CD14-positive monocyte (primary cell): ENCODE results near the gene PLBD2. TPM values are rescaled to one million over a fixed set of nuclear protein-coding genes. Genes with fewer than 3 reads are reported as not detected.

ENCODE experiments used
- DNase-seq, 3 donors: peaks; one replicate each; pipeline ENCODE4 v3.0.0-alpha.2; 2011 to 2022
- H2AFZ ChIP-seq: 2 replicates; pipeline ENCODE4 v1.6.0; 2012; ENCODE audit warnings: mild to moderate bottlenecking, low read depth, low read length, inconsistent platforms; ENCODE audit not compliant: insufficient read depth, poor library complexity, severe bottlenecking
- H3K27ac ChIP-seq, 2 donors: 1 replicate in 1 of 2; 2 replicates in 1 of 2; pipeline ENCODE4 v1.5.1; 2012 to 2013; ENCODE audit warnings: low read length in 2 of 2, control low read depth in 1 of 2, inconsistent platforms in 1 of 2, low read depth in 1 of 2, mild to moderate bottlenecking in 1 of 2
- H3K27me3 ChIP-seq, 2 donors: one replicate each; pipeline versions ENCODE4 v1.6.0 to v1.6.1; 2011 to 2013; ENCODE audit warnings: low read length in 2 of 2; ENCODE audit not compliant: control insufficient read depth in 2 of 2, insufficient read depth in 2 of 2
- H3K36me3 ChIP-seq, 2 donors: replicated peaks in 1 of 2; 1 replicate in 1 of 2; 2 replicates in 1 of 2; pipeline versions ENCODE4 v1.5.1 to v1.6.1; 2012 to 2013; ENCODE audit warnings: low read length in 2 of 2, control low read depth in 1 of 2, inconsistent platforms in 1 of 2, mild to moderate bottlenecking in 1 of 2; ENCODE audit not compliant: insufficient read depth in 2 of 2, control insufficient read depth in 1 of 2
- H3K4me1 ChIP-seq, 2 donors: 1 replicate in 1 of 2; 2 replicates in 1 of 2; pipeline versions ENCODE4 v1.5.1 to v1.6.1; 2012 to 2013; ENCODE audit warnings: low read length in 2 of 2, control low read depth in 1 of 2, inconsistent platforms in 1 of 2, mild to moderate bottlenecking in 1 of 2, moderate library complexity in 1 of 2; ENCODE audit not compliant: insufficient read depth in 2 of 2, control insufficient read depth in 1 of 2
- H3K4me2 ChIP-seq: replicated peaks from 2 replicates; pipeline ENCODE3; 2012; ENCODE audit warnings: low read length, moderate library complexity, mild to moderate bottlenecking; ENCODE audit not compliant: poor library complexity, severe bottlenecking; ENCODE audit errors: extremely low read depth
- H3K4me3 ChIP-seq, 3 experiments: fragments of 200-600 bp in 1 of 3; sonication (generic) in 1 of 3; replicated peaks in 1 of 3; 1 replicate in 2 of 3; 2 replicates in 1 of 3; pipeline ENCODE4 v1.5.1; 2011 to 2013; ENCODE audit warnings: low read length in 3 of 3, mild to moderate bottlenecking in 3 of 3, control low read depth in 2 of 3, low read depth in 2 of 3, inconsistent platforms in 1 of 3, moderate library complexity in 1 of 3
- H3K79me2 ChIP-seq: 2 replicates; pipeline ENCODE4 v1.6.0; 2012; ENCODE audit warnings: mild to moderate bottlenecking, control low read depth, inconsistent platforms, low read length, moderate library complexity; ENCODE audit not compliant: insufficient read depth
- H3K9ac ChIP-seq: 2 replicates; pipeline ENCODE4 v1.6.0; 2017; ENCODE audit warnings: low read length, mild to moderate bottlenecking; ENCODE audit not compliant: insufficient read depth, poor library complexity, severe bottlenecking
- H3K9me3 ChIP-seq, 2 donors: replicated peaks in 1 of 2; 1 replicate in 1 of 2; 2 replicates in 1 of 2; pipeline versions ENCODE4 v1.5.1 to v1.6.1; 2012 to 2013; ENCODE audit warnings: low read length in 2 of 2, control low read depth in 1 of 2; ENCODE audit not compliant: control insufficient read depth in 1 of 2, insufficient read depth in 1 of 2
- H4K20me1 ChIP-seq: 2 replicates; pipeline ENCODE4 v1.6.0; 2012; ENCODE audit warnings: mild to moderate bottlenecking, low read length, control low read depth, moderate library complexity; ENCODE audit not compliant: insufficient read depth
- H3K27ac Mint-ChIP-seq, 7 donors: one replicate each; pipeline ENCODE4 v1.8.0; 2020; ENCODE audit warnings: mild to moderate bottlenecking in 7 of 7, mixed read lengths in 7 of 7, moderate library complexity in 6 of 7, inconsistent platforms in 2 of 7
- H3K27me3 Mint-ChIP-seq, 3 donors: one replicate each; pipeline ENCODE4 v1.8.0; 2021 to 2022; ENCODE audit warnings: low read depth in 3 of 3, mild to moderate bottlenecking in 3 of 3, mixed read lengths in 3 of 3, moderate library complexity in 3 of 3, inconsistent platforms in 1 of 3
- H3K36me3 Mint-ChIP-seq, 2 donors: one replicate each; pipeline ENCODE4 v1.8.0; 2020; ENCODE audit warnings: mixed read lengths in 2 of 2, inconsistent platforms in 1 of 2, mild to moderate bottlenecking in 1 of 2
- H3K4me1 Mint-ChIP-seq: one replicate; pipeline ENCODE4 v1.8.0; 2020; ENCODE audit warnings: mild to moderate bottlenecking, mixed read lengths
- H3K4me3 Mint-ChIP-seq, 2 donors: one replicate each; pipeline ENCODE4 v1.8.0; 2020; ENCODE audit warnings: mild to moderate bottlenecking in 2 of 2, mixed read lengths in 2 of 2, moderate library complexity in 1 of 2
- H3K9me3 Mint-ChIP-seq, 7 donors: one replicate each; pipeline ENCODE4 v1.8.0; 2020 to 2022; ENCODE audit warnings: mixed read lengths in 7 of 7, mild to moderate bottlenecking in 6 of 7, moderate library complexity in 6 of 7, inconsistent platforms in 2 of 7
- WGBS: methylation state at CpG from one replicate; pipeline ENCODE4 v1.1.5; 2013; ENCODE audit warnings: missing lambda C conversion rate; ENCODE audit not compliant: insufficient coverage; 5-methylcytosine and 5-hydroxymethylcytosine counted together
- intact Hi-C, 2 donors: fragments of 100-400 bp; cut with micrococcal nuclease; formaldehyde crosslinking; loops; one replicate each; pipeline versions ENCODE4 v1.15.0 to v1.15.1; 2023
- polyA plus RNA-seq, 3 donors: library from polyadenylated mRNA; depleted of rRNA in 1 of 3; unstranded in 2 of 3; stranded (reverse) in 1 of 3; fragments of 300-500 nt in 2 of 3; fragments of >200 nt in 1 of 3; fragmentation: Illumina TruSeq in 2 of 3; gene quantifications; 1 replicate in 2 of 3; 2 replicates in 1 of 3; pipeline ENCODE4 v1.2.3, GENCODE V29; 2012 to 2021
- TF ChIP-seq, protein P1 (sequence below): fragments of 200-600 bp; IDR thresholded peaks from one replicate; pipeline ENCODE4 v1.8.0; 2022; ENCODE audit warnings: antibody characterized with exemption, mild to moderate bottlenecking

The PLBD2 gene
- polyA plus RNA-seq, 3 donors, result 8.5 to 12.4 (median 8.8) TPM

GRCh38 chr12:113329791-113330417 lies 28.5 kb upstream of the PLBD2 start:
- peaks cover 31 to 72% of the 10 kb centered on the region in 2 donors for H3K36me3 ChIP-seq
- no peaks in the 10 kb centered on the region for H3K27me3 Mint-ChIP-seq

GRCh38 chr12:113330505-113330904 lies 27.9 kb upstream of the PLBD2 start:
- H3K9me3 Mint-ChIP-seq, result peaks cover 0 to 2% (median 0%) of the 10 kb centered on the region in 7 donors
- Histone ChIP-seq H3K27me3 (no peaks in the 10 kb centered on the region), H3K9ac (no peak overlapping the region), H3K4me1 (peaks cover 23 to 46% of the 10 kb centered on the region in 2 donors), H4K20me1 (peaks cover 66% of the 10 kb centered on the region), H3K36me3 (peaks cover 31 to 69% of the 10 kb centered on the region in 2 donors), H3K27ac (peak overlapping the region in 1 of 2 donors; percentile 48), H3K4me2 (no peak overlapping the region), H3K79me2 (peaks cover 65% of the 10 kb centered on the region), H2AFZ (no peak overlapping the region), H3K9me3 (no peaks in the 10 kb centered on the region), H3K4me3 (no peak overlapping the region)
- intact Hi-C loops, result loop anchor here in 1 of 2 donors (10.0 kb wide), 1 partner anchor 116 kb away; no protein-coding TSS in a partner anchor
- H3K4me3 Mint-ChIP-seq, result no peak overlapping the region
- H3K27ac Mint-ChIP-seq, result peak overlapping the region in 3 of 7 donors; percentile 27 to 70 (median 27)
- no CpG with 5 or more reads among the region's 2 CpGs for WGBS
- peaks cover 43% of the 10 kb centered on the region for H3K4me1 Mint-ChIP-seq
- DNase-seq, result no peak
- TF ChIP-seq, protein P1, sequence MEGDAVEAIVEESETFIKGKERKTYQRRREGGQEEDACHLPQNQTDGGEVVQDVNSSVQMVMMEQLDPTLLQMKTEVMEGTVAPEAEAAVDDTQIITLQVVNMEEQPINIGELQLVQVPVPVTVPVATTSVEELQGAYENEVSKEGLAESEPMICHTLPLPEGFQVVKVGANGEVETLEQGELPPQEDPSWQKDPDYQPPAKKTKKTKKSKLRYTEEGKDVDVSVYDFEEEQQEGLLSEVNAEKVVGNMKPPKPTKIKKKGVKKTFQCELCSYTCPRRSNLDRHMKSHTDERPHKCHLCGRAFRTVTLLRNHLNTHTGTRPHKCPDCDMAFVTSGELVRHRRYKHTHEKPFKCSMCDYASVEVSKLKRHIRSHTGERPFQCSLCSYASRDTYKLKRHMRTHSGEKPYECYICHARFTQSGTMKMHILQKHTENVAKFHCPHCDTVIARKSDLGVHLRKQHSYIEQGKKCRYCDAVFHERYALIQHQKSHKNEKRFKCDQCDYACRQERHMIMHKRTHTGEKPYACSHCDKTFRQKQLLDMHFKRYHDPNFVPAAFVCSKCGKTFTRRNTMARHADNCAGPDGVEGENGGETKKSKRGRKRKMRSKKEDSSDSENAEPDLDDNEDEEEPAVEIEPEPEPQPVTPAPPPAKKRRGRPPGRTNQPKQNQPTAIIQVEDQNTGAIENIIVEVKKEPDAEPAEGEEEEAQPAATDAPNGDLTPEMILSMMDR, result no peak
- H3K36me3 Mint-ChIP-seq, result peaks cover 60 to 67% of the 10 kb centered on the region in 2 donors
- H3K27me3 Mint-ChIP-seq, result no peaks in the 10 kb centered on the region

More at GRCh38 chr12:113329791-113330417, 28.5 kb upstream of the PLBD2 start:
- no peak overlapping the region for H3K9ac ChIP-seq
- peak overlapping the region in 1 of 2 donors; percentile 48 for H3K27ac ChIP-seq
- H3K27ac Mint-ChIP-seq, result peak overlapping the region in 3 of 7 donors; percentile 28 to 74 (median 72)
- H3K79me2 ChIP-seq, result peaks cover 68% of the 10 kb centered on the region
- TF ChIP-seq, protein P1, result no peak
- H3K4me1 Mint-ChIP-seq, result peaks cover 41% of the 10 kb centered on the region
- no peaks in the 10 kb centered on the region for H3K9me3 ChIP-seq
- DNase-seq, result no peak
- H3K36me3 Mint-ChIP-seq, result peaks cover 60 to 71% of the 10 kb centered on the region in 2 donors
- WGBS, result no CpG with 5 or more reads among the region's 1 CpG
- H3K4me1 ChIP-seq, result peaks cover 18 to 40% of the 10 kb centered on the region in 2 donors
- H3K4me3 ChIP-seq, result no peak overlapping the region
- H3K9me3 Mint-ChIP-seq, result peaks cover 0 to 3% (median 0%) of the 10 kb centered on the region in 7 donors
- H2AFZ ChIP-seq, result no peak overlapping the region
- intact Hi-C loops, result loop anchor here in 1 of 2 donors (10.0 kb wide), 1 partner anchor 115 kb away; no protein-coding TSS in a partner anchor
- no peak overlapping the region for H3K4me3 Mint-ChIP-seq
- no peaks in the 10 kb centered on the region for H3K27me3 ChIP-seq
- no peak overlapping the region for H3K4me2 ChIP-seq
- peaks cover 72% of the 10 kb centered on the region for H4K20me1 ChIP-seq
